ENCODE results near the gene KRT82. TPM values are rescaled to one million over a fixed set of nuclear protein-coding genes. Genes with fewer than 3 reads are reported as not detected.
"Not testable (repeated sequence)": the region's sequence is repeated elsewhere in the genome, so short reads cannot be mapped to it uniquely, and the experiment has no call there.

KRT82 gene
- not detected for total RNA-seq

DNA sequence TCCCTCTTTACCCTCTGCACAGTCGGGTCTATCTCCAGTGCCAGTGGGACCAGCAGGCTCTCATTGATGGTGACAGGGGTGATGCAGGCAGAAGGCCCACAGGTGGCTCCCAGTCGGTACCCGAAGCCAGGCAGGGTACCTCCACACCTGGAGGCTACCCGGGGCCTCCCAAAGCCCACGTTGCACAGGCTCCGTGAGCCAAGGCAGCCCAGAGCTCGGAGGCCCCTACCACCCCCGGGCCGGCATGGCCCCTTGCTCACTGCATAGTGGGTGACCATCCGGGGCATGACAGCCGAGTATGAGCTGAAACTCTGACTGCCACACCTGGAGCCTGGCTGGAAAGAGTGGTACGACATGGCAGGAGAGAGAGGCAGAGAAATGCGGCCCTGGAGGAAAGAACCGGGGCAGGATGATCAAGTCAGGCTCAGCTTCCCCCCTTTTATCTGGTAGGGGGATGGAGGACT lies at the start of gene KRT82:
KRT82 (minus strand) TSS at position 414 of the 464 bp plus-strand sequence; CDS start at position 356, 58 bp downstream.
- no peak for DNase-seq
- Histone ChIP-seq H3K9ac (ENCODE audit: low read depth in 2 of 2, low read length in 2 of 2) (no peak within 1 kb of the TSS), H3K27me3 (no peaks in the 10 kb centered on the region), H3K9me3 (no peaks in the 10 kb centered on the region), H3K4me3 (no peak within 1 kb of the TSS), H3K4me1 (no peaks in the 10 kb centered on the region), H3K36me3 (no peaks in the 10 kb centered on the region), H3K27ac (no peak within 1 kb of the TSS)
- intact Hi-C loops (cut with DNase I) = no loop called here
- TF ChIP-seq, protein P1, sequence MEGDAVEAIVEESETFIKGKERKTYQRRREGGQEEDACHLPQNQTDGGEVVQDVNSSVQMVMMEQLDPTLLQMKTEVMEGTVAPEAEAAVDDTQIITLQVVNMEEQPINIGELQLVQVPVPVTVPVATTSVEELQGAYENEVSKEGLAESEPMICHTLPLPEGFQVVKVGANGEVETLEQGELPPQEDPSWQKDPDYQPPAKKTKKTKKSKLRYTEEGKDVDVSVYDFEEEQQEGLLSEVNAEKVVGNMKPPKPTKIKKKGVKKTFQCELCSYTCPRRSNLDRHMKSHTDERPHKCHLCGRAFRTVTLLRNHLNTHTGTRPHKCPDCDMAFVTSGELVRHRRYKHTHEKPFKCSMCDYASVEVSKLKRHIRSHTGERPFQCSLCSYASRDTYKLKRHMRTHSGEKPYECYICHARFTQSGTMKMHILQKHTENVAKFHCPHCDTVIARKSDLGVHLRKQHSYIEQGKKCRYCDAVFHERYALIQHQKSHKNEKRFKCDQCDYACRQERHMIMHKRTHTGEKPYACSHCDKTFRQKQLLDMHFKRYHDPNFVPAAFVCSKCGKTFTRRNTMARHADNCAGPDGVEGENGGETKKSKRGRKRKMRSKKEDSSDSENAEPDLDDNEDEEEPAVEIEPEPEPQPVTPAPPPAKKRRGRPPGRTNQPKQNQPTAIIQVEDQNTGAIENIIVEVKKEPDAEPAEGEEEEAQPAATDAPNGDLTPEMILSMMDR (IDR thresholded peaks at IDR 0.05) = no peak

DNA sequence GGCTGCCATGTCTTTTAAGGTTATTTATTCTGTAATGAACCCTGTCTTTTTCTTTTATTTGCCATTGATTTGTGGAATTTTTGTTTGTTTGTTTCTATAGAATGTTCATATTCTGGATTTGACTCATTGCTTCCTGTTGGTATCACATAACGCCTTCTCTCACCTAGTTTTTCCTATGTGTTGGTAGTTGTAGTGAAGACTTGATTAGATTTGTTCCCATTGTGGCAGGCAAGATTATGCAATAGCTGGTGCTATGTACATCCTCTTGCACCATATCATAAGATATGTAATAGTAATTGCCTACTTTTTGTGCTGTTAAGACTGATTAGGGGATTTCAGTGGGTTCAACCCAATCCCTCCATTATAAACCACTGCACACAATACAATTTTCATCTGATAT lies 49.7 kb upstream of the KRT82 start:
- TF ChIP-seq, protein P1 (IDR thresholded peaks at IDR 0.05) = no peak
- no peaks in the 10 kb centered on the region for H3K36me3 ChIP-seq
- no peak for DNase-seq
- H3K27ac ChIP-seq = no peak overlapping the region
- intact Hi-C loops (cut with DNase I) = no loop called here
- H3K4me1 ChIP-seq = no peaks in the 10 kb centered on the region
- no peak overlapping the region for H3K4me3 ChIP-seq
- H3K9ac ChIP-seq (ENCODE audit: low read depth in 2 of 2, low read length in 2 of 2) = no peak overlapping the region
- no peaks in the 10 kb centered on the region for H3K9me3 ChIP-seq
- H3K27me3 ChIP-seq = no peaks in the 10 kb centered on the region

DNA sequence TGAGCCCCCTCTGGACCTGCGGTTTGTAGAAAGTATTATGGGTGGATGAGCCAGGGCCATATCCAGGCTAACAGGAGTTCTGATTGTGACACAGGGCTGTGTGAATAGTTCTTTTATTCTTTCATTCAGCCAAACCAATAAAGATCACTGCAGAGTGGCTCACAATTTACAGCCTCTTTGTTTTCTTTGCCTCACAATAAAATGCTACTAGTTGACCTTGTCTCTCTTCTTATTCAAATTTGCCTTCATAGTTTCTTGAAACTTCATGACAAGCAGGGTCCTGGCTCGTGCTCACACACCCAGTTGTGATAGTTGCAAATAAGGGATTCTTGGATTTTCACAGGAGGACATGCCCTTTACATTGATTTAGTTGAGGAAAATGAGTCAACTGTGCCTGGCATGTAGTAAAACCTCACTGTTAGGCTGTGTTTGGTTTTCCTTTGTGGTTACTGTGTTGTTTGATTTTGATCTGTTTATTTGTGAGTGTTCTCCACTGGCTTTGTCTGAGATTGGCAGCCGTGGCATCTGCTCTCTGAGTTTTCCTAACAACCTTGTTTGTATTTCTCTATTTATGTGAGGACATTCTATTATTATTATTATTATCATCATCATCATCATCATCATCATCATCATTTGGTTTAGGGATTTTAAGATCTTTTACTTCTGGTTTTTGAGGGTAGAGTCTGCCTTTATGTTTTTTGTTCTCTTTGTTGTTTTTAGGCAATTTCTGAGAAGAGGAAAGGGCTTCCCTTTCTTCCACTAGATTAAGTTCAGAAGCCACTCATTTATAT lies 48.5 kb upstream of the KRT82 start:
- TF ChIP-seq, protein P1 (IDR thresholded peaks at IDR 0.05) = no peak
- Histone ChIP-seq H3K27ac (no peak overlapping the region), H3K27me3 (no peaks in the 10 kb centered on the region), H3K4me1 (no peaks in the 10 kb centered on the region), H3K36me3 (no peaks in the 10 kb centered on the region), H3K9ac (ENCODE audit: low read depth in 2 of 2, low read length in 2 of 2) (no peak overlapping the region), H3K9me3 (no peaks in the 10 kb centered on the region), H3K4me3 (no peak overlapping the region)
- intact Hi-C loops (cut with DNase I) = no loop called here
- DNase-seq = no peak

DNA sequence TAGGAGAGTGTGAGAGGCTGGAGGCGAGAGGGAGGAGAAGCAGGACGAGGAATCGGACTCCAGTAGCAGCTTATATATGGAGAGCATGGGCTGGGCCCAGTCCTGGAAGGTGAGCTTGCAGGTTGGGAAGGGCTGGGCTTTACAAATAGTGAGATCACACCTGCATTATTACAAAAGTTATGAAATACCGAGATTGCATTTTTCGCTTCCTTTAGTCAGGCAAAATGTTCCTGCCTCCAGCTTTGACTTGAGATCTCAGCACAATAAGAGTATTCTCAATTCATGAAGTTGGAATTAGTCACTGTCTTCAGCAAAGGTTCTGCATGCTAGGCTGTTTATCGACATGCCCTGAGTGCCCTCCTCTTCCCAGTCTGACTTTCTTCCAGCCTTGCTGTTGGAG lies 46.0 kb upstream of the KRT82 start, which contains the start of gene KRT6B:
KRT6B (minus strand) TSS at position 46 of the 400 bp plus-strand sequence. CDS start 68 bp downstream, outside the sequence.
- H3K36me3 ChIP-seq = no peaks in the 10 kb centered on the region
- H3K9me3 ChIP-seq = no peaks in the 10 kb centered on the region
- TF ChIP-seq, protein P1 (IDR thresholded peaks at IDR 0.05) = no peak
- H3K27me3 ChIP-seq = no peaks in the 10 kb centered on the region
- no peak within 1 kb of the TSS for H3K27ac ChIP-seq
- H3K9ac ChIP-seq (ENCODE audit: low read depth in 2 of 2, low read length in 2 of 2) = no peak within 1 kb of the TSS
- H3K4me3 ChIP-seq = no peak within 1 kb of the TSS
- intact Hi-C loops (cut with DNase I) = no loop called here
- DNase-seq = no peak
- no peaks in the 10 kb centered on the region for H3K4me1 ChIP-seq

DNA sequence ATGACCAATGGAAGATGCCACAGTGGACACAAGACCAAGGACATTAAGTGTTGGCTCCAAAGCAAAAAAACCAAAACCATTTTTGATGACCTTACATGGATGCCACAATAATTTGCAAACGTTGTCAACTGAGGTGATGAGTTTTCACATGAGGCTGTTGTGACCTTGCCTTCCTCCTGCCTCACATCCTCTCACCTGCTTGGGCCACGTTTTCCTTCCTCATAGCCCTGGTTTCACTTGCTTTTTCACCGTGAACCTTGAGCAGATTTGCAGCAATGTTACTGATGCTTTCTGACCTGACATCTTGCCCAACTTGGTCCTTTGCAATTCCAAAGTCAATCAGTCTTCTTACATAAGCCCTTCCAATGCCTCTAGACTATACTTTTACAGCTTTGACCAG lies 42.1 kb upstream of the KRT82 start:
- Histone ChIP-seq H3K9me3 (no peaks in the 10 kb centered on the region), H3K4me1 (no peaks in the 10 kb centered on the region), H3K36me3 (no peaks in the 10 kb centered on the region), H3K27me3 (no peaks in the 10 kb centered on the region), H3K9ac (ENCODE audit: low read depth in 2 of 2, low read length in 2 of 2) (no peak overlapping the region), H3K27ac (no peak overlapping the region), H3K4me3 (no peak overlapping the region)
- DNase-seq = no peak
- intact Hi-C loops (cut with DNase I) = no loop called here
- TF ChIP-seq, protein P1 (IDR thresholded peaks at IDR 0.05) = no peak

DNA sequence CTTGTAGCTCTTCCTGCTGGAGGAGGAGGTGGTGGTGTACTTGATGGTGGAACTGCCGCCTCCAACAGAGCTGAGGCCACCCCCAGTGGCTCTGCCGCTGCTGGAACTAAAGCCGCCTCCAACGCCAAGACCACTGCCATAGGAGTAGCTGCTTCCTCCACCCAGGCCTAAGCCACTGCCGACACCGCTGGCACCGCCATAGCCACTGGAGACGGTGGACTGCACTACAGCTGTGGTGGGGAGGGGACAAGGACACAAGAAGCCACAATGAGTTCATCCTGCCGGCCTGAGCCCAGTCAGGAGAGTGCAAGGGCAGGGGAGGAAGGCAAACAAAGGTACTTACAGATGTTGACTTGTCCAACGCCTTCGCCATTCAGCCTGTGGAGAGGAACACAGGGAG lies 41.1 kb upstream of the KRT82 start:
- H3K9me3 ChIP-seq; H3K4me1 ChIP-seq; H3K27ac ChIP-seq; H3K9ac ChIP-seq (ENCODE audit: low read depth in 2 of 2, low read length in 2 of 2); H3K4me3 ChIP-seq; H3K27me3 ChIP-seq; H3K36me3 ChIP-seq; DNase-seq; intact Hi-C loops (cut with DNase I): not testable (repeated sequence)

All from colonic mucosa (tissue), 4 donors.